Thyroid gland (tissue), 4 donors: ENCODE results near the gene TFR2.

Experiments
- POLR2A ChIP-seq, 2 donors: fragments of 450-650 bp; IDR thresholded peaks; one replicate each; pipeline ENCODE4 v1.6.1; 2017; ENCODE audit warnings: antibody characterized with exemption in 2 of 2, mild to moderate bottlenecking in 2 of 2, moderate library complexity in 1 of 2
- TF ChIP-seq, protein P1 (sequence below), 6 experiments: fragments of 200-600 bp in 3 of 6; fragments of 450-650 bp in 3 of 6; sonication (generic) in 3 of 6; IDR thresholded peaks; one replicate each; pipeline ENCODE4 v1.5.1; 2016 to 2019; ENCODE audit warnings: antibody characterized with exemption in 6 of 6, mild to moderate bottlenecking in 2 of 6, inconsistent platforms in 1 of 6, moderate library complexity in 1 of 6

- TF ChIP-seq, protein P1, sequence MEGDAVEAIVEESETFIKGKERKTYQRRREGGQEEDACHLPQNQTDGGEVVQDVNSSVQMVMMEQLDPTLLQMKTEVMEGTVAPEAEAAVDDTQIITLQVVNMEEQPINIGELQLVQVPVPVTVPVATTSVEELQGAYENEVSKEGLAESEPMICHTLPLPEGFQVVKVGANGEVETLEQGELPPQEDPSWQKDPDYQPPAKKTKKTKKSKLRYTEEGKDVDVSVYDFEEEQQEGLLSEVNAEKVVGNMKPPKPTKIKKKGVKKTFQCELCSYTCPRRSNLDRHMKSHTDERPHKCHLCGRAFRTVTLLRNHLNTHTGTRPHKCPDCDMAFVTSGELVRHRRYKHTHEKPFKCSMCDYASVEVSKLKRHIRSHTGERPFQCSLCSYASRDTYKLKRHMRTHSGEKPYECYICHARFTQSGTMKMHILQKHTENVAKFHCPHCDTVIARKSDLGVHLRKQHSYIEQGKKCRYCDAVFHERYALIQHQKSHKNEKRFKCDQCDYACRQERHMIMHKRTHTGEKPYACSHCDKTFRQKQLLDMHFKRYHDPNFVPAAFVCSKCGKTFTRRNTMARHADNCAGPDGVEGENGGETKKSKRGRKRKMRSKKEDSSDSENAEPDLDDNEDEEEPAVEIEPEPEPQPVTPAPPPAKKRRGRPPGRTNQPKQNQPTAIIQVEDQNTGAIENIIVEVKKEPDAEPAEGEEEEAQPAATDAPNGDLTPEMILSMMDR (IDR thresholded peaks at IDR 0.05), result no peak
- no peak for TF ChIP-seq POLR2A (IDR thresholded peaks at IDR 0.05)
These were observed 23.9 kb upstream of the TFR2 start for GRCh38 chr7:100665168-100665726.
